Lung microvascular endothelial cell (primary cell): Measurements from ENCODE around the gene RIC1. TPM values are rescaled to one million over a fixed set of nuclear protein-coding genes. Genes with fewer than 3 reads are reported as not detected.
"Not testable (repeated sequence)": the region's sequence is repeated elsewhere in the genome, so short reads cannot be mapped to it uniquely, and the experiment has no call there.

ENCODE experiments used
- DNase-seq, 2 donors: peaks; one replicate each; pipeline versions ENCODE4 v3.0.0 to v3.0.0-alpha.2; 2010; ENCODE audit warnings: low read depth in 2 of 2
- total RNA-seq: library from RNA; depleted of rRNA; stranded (reverse); fragments of >200 nt; gene quantifications from 2 replicates; pipeline ENCODE4 v1.2.1, GENCODE V29; 2014

RIC1 gene
- total RNA-seq, 1 donor from 2014 or later: 29.8 TPM

DNA sequence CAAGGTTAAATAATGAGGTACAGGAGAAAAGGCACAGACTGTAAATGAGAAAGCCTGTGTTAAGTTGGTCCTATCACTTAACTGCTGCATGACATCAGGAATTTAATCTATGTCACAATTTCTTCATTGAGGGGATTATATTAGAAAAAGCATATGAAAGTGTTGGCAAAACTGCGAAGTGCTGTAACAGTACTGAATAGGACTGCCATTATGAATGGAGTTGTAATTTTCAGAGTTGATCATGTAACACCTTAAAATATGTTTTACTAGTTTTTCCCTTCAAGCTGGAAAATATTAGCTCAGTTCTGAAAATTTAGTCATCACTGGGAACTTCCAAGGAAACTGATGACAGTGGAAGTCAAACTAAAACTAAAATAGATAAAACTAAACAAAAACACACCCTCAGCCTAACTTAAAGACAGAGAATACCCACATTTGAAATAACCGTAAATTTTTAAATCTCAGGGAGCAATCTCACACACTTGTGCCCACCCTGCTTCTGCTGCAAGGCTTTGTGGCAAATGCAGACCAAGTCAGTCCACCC lies 158.9 kb downstream of the RIC1 start:
- DNase-seq: no peak

DNA sequence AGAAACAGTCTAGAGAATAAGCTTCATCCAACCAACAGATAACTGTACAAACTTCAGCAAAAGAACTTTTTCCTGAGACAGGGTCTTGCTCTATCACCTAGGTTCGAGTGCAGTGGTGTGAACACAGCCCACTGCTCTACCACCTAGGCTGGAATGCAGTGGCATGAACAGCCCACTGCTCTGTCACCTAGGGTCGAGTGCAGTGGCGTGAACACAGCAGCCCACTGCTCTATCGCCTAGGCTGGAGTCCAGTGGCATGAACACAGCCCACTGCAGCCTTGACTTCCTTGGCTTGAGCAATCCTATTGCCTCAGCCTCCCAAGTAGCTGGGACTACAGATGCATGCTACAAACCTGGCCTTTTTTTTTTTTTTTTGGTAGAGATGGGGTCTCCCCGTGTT lies 160.6 kb downstream of the RIC1 start:
- DNase-seq: no peak

DNA sequence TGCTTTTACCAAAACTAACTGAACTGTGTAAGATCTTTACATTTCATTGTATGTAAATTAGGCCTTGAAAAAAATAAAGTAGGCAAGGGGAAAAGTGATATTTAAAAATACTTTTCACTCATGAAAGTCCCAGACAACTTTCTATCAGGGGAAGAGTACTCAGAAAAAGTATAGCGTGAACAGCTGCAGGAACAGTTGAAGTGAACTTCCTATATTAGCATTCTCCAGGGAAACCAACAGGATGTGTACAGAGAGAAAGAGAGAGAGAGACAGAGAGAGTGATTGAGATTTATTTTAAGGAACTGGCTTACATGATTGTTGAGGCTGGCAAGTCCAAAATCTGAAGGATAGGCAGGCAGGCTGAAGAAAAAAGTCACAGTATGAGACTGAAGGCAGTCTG lies 162.0 kb downstream of the RIC1 start:
- peak in 1 of 2 donors; percentile 22 for DNase-seq

DNA sequence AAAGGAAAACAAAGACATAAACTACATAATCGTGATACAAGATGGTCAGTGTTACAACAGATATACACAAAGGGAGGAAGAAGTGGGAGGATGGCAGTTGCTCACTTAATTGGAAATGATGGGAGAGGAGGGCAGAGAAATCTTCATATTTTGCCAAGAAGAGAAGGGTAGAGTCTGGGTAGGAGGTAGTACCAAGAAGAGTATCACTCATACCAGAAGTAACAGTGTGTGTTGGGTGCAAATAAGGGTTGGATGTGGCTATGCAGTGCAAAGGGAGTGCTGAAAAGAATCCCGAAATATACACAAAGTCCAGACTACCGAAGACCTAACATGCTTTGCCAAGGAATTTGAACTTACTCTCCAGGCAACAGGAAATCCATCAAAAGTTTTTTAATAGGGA lies 163.0 kb downstream of the RIC1 start:
- DNase-seq: no peak

DNA sequence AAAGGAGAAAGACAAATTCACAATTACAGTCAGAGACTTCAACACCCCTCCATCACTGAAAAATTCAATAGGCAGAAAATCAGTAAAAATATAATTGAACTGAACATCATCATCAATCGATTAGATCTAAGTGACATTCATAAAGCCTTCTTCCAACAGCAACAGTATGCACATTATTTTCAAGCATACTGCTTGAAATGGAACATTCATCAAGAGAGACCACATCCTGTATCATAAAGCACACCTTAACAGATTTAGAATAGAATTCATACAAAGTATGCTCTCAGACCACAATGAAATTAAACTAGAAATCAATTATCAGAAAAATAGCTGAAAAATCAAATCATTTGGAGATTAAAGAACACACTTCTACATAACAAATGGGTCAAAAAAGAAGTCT lies 164.9 kb downstream of the RIC1 start:
- no peak for DNase-seq

DNA sequence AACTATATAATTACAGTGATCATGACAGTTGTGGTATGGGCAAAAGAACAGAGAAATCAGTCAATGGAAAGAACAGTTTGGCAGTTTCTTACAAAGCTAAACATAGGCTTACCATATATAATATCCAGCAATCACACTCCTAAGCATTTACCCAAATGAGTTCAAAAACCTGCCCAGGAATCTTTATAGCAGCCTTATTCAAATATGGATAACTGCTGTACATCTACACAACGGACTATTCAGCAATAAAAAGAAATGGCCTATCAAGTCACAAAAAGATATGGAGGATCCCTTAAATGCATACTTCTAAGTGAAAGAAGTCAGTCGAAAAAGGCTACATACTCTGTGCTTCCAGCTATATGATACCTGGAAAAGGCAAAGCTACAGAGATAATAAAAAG lies 167.4 kb downstream of the RIC1 start:
- DNase-seq: no peak

DNA sequence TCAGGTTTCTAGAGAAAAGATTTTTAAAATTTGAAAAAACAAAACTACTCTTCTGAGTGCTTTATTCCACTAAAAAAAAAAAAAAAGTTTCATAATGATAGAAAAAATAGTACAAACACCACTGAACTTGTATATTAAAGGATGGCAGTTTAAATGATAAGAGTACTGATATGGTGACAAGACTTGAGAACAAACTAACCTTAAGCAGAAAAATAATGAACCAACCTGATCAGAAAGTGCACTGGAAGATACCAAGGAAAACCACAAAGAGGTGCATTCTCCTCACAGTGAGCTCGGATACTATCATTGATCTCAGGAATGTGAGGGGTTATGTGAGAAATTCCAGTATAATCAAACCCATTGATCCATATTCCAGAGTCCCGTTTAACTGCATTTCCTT lies 169.7 kb downstream of the RIC1 start:
- no peak for DNase-seq

DNA sequence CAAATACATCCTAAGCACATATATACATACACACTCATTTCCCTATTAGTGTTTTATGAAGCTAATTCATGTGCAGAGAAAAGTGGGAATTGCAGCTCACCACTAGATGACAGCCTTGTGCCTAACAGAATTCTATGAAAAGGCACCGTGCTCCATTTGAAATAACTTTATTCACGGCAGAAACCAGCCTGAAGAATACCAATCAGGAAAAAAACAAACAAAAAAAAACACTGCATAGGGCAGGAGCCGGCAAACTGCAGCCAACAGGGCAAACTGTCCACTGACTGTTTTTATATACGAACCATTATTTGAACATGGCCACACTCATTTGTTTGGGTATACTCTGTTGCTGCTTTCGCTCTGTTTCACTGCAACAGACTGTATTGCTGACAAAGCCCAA lies 170.4 kb downstream of the RIC1 start:
- DNase-seq: peak; percentile 70 to 80

DNA sequence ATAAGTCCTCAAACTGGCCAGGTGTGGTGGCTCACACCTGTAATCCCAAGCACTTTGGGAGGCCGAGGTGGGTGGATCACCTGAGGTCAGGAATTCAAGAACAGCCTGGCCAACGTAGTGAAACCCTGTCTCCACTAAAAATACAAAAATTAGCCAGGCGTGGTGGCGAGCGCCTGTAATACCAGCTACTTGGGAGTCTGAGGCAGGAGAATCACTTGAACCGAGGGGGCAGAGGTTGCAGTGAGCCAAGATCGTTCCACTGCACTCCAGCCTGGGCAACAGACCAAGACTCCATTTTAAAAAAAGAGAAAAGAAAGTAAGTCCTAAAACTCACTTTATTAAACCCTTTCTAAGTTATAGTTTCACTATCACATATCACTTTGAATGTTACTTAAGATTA lies 171.5 kb downstream of the RIC1 start:
- DNase-seq: not testable (repeated sequence)

DNA sequence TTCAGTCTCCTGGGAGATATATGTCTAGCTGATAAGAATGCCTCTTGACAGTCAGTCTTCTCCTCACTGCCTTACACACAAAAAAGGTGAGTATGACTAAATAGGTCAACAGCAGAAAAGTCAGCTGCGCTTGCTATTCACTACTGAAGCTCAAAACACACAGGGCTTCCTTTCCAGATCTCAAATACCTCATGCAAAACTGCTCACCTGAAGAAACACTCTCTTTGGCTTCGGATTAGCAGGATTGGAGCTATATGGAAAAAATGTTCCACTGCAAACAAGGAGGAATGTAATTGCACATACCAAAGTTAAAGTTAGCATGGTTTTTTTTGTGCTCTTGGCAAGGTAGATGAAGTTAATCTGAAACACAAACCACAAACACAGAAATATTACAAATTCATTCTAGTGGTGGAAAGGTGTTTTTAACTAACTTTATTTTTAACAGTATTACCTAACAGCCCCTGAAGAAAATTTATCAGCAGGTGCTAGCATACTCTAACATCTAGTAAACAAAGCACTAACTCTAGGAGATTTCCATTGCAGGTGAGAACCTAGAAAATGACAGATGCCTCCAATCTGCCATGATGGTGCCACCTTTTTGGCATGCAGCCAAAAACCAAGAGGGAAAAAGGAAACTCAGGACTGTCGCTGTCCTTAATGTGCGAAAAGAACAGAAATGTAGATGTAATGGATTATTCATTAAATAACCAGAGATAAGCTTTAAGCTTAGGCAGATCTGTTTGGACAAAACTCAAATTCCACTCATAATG lies 172.2 kb downstream of the RIC1 start:
- peak; percentile 20 to 21 for DNase-seq

DNA sequence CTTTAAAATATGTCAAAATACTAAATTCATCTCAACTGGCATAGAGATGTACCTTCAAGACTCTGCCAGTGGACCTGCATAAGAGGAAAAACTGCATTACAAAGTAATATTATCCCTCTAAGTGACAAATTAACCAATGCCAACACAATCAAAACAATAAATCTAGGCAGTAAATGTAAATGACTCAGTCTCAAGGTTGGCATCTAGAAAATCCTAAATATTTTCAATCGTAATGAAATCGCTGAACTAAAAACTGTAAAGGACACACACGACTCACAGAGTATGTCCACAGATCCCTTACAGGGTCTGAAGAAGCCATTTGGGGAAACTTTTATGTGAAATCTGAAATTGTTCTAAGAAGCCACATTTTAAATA lies 172.8 kb downstream of the RIC1 start:
- no peak for DNase-seq

DNA sequence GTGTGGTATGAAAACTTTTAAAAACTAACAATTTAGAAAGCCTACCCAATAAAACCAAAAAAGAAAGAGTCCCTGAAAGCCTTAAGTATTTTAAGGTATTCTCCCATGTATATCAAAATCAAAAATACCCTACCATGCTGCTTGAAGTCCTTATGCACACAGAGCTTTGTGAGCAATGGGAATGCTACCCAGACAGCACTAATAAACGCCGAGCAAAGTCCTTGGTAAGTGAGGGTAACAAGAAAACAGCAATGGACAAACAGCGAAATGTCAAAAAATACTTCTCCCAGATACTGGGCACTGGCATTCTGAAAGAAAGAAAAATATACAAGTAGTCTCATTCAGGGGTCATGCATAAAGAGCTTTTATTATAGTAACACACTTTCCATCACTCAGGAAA lies 176.6 kb downstream of the RIC1 start:
- no peak for DNase-seq

DNA sequence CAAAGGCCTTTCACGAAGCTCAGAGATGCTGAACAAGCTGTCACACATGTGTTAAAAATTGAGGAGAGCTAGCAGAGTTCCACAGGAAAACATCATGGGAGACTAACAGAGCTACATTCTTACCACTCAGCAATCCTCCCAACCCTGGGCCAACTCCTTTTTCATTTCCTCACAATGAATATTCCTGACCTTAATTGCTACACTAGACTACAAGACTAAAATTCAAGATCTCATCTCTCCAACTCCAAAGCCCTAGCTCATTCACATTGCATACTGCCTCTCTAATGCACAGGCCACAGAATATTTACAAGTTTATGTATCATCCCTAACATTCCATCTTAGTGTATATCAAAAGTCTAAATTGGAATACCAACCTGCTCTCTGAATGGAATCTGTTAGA lies 182.8 kb downstream of the RIC1 start:
- DNase-seq: no peak

DNA sequence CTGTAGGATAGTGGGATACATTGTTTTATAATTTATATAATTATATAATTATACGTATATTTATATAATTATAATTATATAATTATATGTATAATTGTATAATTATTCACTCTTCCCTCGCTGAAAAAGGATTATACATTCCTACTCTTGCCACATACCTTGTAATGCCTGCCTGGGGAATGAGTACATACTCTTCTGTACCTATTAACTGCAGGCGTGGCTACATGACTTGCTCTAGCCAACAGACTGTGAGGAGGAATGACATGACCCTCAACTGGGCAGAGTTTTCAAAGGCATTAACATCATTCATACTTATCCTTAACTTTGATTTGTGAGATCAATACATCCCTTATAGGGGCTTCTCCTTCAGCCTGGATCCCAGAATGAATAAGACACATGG lies 184.9 kb downstream of the RIC1 start:
- no peak for DNase-seq

DNA sequence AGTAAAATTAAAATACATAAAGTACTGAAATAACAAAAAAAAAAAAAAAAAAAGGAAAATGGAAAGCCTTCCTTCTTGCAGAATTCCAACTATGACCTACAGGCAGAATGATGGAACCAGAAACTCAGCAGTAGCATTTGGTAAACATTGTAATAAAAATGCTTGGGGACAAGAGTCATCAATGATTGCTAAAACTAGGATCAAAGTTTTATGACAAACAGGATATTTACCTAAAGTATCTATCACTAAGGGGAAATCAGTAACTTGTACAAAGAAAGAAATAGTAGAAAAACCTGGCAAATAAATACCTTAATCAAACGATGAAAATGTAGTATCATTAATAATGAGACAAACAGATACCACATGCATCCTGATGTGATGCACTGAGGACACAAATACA lies 186.6 kb downstream of the RIC1 start:
- DNase-seq: no peak

DNA sequence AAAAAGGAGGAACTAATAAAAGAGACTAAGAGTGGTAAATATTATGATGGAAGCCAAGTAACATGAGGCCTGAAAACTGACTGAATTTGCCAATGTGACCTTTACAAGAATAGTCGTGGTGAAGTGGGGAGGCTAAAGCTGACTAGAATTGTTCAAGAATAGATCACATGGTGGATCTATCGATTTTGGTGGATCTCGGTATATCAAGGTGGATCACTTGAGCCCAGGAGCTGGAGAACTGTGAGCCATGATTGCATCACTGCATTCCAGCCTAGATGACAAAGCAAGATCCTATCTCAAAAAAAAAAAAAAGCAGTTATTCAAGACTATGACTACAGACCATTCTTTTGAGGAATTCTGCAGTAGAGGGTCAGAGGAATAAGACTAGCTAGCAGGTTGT lies 189.0 kb downstream of the RIC1 start:
- DNase-seq: peak in 1 of 2 donors; percentile 73

DNA sequence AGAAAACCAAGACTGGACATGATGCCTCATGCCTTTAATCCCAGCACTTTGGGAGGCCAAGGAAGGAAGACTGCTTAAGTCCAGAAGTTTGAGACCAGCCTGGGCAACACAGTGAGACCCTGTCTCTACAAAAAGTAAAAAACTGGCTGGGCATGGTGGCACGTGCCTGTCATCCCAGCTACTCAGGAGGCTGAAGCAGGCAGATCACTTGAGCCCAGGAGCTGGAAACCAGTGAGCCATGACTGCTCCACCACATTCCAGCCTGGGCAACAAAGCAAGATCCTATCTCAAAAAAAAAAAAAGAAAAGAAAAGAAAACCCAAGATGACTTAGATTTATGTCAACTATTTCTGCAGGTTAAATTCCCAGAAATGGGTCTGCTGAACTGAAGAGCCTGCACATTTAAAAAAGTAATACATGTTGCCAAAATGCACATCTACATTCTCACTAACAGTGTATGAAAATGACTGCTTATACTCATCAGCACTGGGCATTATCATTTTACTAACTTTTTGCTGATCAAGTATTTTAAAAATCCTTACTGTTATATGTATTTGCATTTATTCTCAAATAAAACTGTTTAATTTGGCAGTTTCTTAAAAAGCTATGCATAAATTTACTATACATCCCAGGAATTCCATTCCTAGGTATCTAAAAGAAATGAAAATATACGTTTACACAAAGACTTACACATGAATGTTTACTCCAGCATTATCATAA lies 189.7 kb downstream of the RIC1 start:
- no peak for DNase-seq

DNA sequence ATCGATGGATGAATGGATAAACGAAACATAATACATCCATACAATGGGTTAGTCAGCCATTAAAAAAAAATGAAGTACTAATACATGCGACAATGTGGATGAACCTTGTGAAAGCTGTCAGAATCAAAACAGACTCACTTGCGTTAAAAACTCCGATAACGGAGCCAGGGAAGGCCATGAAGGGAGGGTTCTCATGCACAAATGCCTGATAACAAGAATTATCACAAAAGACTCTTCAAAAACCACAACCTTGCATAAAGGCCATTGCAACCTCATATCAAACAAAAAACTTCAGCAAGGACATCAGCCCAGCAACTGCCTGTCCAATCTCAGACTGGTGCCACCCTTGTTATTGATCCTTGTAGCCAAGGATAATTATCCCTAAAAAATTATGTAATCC lies 190.3 kb downstream of the RIC1 start:
- no peak for DNase-seq

DNA sequence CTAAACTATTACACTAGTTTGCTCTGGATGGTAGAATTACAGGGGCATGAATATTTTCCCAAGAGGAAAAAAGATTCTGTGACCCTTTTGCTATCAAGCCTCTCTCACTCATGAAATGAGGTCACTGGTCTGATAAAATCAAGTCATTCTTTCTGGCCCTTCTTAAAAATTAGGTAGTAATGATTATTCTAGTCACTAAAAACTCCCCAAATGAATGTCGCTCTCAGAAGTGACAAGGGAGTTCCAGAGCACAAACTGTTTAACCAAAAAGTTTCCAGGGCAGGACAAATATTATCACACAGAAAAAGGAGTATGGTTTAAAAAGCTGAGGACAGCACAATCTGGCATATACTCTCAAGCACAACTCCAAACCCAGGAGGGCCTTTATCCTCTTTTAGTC lies 191.5 kb downstream of the RIC1 start:
- DNase-seq: no peak

DNA sequence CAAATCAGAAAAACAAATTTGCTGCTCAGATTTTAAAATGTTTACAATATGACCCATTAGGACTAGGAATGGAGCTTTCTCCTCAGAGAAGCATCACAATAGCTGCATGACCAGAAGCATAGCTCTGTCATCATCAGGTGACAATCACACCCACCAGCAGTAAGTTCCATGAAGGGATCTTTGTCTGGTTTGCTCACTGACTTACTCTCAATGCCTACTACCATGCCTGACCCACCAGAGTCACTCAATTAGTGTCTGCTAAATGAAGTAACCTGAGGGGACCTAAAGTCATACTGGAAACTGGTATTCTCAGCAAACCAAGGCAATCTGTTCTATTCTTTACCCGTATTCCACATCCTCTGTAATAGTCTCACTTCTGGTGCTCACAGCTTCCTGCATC lies 196.3 kb downstream of the RIC1 start:
- no peak for DNase-seq
